ENCODE measurements around the gene ZNF541.

The ZNF541 gene

DNA sequence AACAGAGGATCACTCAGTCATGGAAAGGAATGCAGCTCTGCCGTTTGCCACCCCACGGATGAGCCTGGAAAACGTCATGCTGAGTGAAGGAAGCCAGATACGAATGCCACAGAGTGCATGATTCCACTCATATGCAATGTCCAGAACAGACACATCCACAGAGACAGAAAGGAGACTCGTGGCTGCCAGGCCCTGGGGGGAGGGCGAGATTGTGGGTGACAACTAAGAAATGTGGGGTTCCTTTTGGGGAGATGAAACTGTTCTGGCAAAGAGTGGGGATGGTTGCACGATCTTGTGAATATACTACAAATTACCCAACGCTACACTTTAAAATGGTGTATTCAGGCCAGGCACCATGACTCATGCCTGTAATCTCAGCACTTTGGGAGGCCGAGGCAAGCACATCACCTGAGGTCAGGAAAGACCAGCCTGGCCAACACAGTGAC, 30.9 kb downstream of the ZNF541 start:
- DNase-seq (ENCODE audit: low read depth, low spot score): no peak
- H3K9me3 ChIP-seq (ENCODE audit: control insufficient read depth, insufficient read depth, low read length): no peaks in the 10 kb centered on the region
- no peaks in the 10 kb centered on the region; the same call in 1 of the 2 replicates for H3K36me3 ChIP-seq (ENCODE audit: control insufficient read depth, insufficient read depth, low read length)
- H3K4me1 ChIP-seq (ENCODE audit: control insufficient read depth, insufficient read depth, low read length): no peaks in the 10 kb centered on the region; the same call in 1 of the 2 replicates
- H3K27ac ChIP-seq (ENCODE audit: low read length): no peak overlapping the region
- no peaks in the 10 kb centered on the region for H3K27me3 ChIP-seq (ENCODE audit: control insufficient read depth, insufficient read depth, low read length)
- no CpG with 5 or more reads among the region's 9 CpGs for WGBS (ENCODE audit: insufficient coverage, insufficient read length)
- H3K4me3 ChIP-seq (ENCODE audit: low read length): no peak overlapping the region

DNA sequence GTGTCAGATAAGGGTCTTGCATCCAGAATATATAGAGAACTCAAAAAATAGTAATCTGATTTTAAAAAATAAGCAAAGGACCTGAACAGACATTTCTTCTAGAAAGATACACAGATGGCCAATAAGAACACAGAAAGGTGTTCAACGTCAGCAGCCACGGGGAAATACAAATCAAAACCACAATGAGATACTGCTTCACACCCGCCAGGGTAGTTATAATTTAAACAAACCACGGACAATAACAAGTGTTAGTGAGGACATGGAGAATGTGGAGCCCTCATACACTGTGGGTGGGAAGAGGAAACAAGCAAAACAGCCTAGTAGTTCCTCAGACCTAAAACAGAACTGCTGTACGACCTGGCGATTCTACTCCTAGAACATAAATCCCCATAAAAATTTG, 31.4 kb downstream of the ZNF541 start:
- no peak overlapping the region for H3K27ac ChIP-seq (ENCODE audit: low read length)
- H3K36me3 ChIP-seq (ENCODE audit: control insufficient read depth, insufficient read depth, low read length): no peaks in the 10 kb centered on the region; the same call in 1 of the 2 replicates
- no peaks in the 10 kb centered on the region; the same call in 1 of the 2 replicates for H3K4me1 ChIP-seq (ENCODE audit: control insufficient read depth, insufficient read depth, low read length)
- no peaks in the 10 kb centered on the region for H3K27me3 ChIP-seq (ENCODE audit: control insufficient read depth, insufficient read depth, low read length)
- WGBS (ENCODE audit: insufficient coverage, insufficient read length): no CpG with 5 or more reads among the region's 6 CpGs
- DNase-seq (ENCODE audit: low read depth, low spot score): no peak
- no peak overlapping the region for H3K4me3 ChIP-seq (ENCODE audit: low read length)
- no peaks in the 10 kb centered on the region for H3K9me3 ChIP-seq (ENCODE audit: control insufficient read depth, insufficient read depth, low read length)

DNA sequence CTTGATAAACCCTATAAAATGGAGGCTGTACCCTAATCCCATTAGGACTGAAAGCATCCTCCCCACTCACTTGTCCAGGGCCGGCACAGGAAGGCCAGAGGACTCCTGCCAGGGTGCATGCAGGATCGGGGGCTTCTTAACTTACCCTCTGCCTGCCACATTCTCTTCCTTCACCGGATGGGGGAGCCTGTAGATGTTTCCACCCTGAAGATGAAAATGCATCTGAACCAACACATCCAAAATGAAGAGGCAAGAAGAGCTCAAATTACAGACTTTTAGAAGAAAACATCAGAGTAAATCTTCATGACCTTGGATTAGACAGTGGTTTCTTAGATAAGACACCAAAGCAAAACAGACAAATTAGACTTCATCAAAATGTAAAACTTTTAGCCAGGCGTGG, 32.2 kb downstream of the ZNF541 start:
- WGBS (ENCODE audit: insufficient coverage, insufficient read length): no CpG with 5 or more reads among the region's 4 CpGs
- no peaks in the 10 kb centered on the region for H3K9me3 ChIP-seq (ENCODE audit: control insufficient read depth, insufficient read depth, low read length)
- no peaks in the 10 kb centered on the region; the same call in 1 of the 2 replicates for H3K36me3 ChIP-seq (ENCODE audit: control insufficient read depth, insufficient read depth, low read length)
- H3K27me3 ChIP-seq (ENCODE audit: control insufficient read depth, insufficient read depth, low read length): no peaks in the 10 kb centered on the region
- no peak overlapping the region for H3K27ac ChIP-seq (ENCODE audit: low read length)
- H3K4me1 ChIP-seq (ENCODE audit: control insufficient read depth, insufficient read depth, low read length): no peaks in the 10 kb centered on the region; the same call in 1 of the 2 replicates
- H3K4me3 ChIP-seq (ENCODE audit: low read length): no peak overlapping the region
- DNase-seq (ENCODE audit: low read depth, low spot score): no peak

DNA sequence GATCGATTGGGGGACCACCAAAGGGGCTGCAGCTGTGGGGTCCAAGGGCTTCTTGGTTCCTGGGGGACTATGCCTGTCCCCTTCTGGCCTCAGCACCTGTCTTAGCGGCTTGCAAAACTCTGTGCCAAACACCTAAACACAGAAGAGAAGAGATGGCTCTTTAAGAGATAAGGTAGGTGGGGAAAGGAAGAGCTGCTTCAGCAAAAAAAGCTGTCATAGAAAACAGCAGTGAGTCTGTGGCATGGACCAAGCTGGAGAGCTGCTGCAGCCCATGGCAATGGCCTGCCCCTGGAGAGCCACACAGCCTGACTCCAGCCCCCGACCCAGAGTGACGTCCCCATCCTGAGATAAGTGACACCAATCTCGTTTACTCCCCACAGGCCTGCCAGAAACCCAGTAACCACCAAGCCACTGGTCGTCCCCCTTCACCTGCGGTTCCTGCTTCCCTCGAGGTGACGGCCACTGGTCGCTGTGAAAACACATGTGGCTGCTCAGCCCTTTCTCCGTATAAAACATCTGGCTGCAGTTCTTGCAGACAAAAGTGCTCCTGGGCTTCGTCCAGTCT, 33.1 kb downstream of the ZNF541 start:
- Histone ChIP-seq H3K4me1 (ENCODE audit: control insufficient read depth, insufficient read depth, low read length) (no peaks in the 10 kb centered on the region; the same call in 1 of the 2 replicates), H3K36me3 (ENCODE audit: control insufficient read depth, insufficient read depth, low read length) (no peaks in the 10 kb centered on the region), H3K27ac (ENCODE audit: low read length) (no peak overlapping the region), H3K27me3 (ENCODE audit: control insufficient read depth, insufficient read depth, low read length) (no peaks in the 10 kb centered on the region), H3K4me3 (ENCODE audit: low read length) (no peak overlapping the region), H3K9me3 (ENCODE audit: control insufficient read depth, insufficient read depth, low read length) (no peaks in the 10 kb centered on the region)
- no peak for DNase-seq (ENCODE audit: low read depth, low spot score)
- no CpG with 5 or more reads among the region's 12 CpGs for WGBS (ENCODE audit: insufficient coverage, insufficient read length)

DNA sequence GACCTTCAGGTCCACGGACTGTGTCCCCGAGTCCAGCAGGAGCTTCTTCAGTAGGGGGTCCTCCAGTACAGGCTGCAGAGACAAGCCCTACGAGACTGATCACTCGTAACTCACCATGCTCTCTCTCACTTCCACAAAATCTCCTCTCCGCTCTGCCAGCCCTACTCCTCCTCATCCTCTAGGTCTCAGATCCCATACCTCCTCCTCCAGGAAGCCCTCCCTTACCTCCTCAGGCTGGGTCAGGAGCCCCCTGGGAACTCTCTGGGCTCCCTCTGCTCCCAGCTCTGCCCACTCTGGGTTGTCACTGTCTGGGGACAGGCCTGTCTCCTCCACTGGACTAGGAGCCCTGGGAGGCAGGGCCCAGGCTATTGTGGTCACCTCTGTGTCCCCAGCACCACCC, 34.1 kb downstream of the ZNF541 start:
- Histone ChIP-seq H3K4me3 (ENCODE audit: low read length) (no peak overlapping the region), H3K27me3 (ENCODE audit: control insufficient read depth, insufficient read depth, low read length) (no peaks in the 10 kb centered on the region), H3K9me3 (ENCODE audit: control insufficient read depth, insufficient read depth, low read length) (no peaks in the 10 kb centered on the region), H3K36me3 (ENCODE audit: control insufficient read depth, insufficient read depth, low read length) (no peaks in the 10 kb centered on the region), H3K4me1 (ENCODE audit: control insufficient read depth, insufficient read depth, low read length) (no peaks in the 10 kb centered on the region; the same call in 1 of the 2 replicates), H3K27ac (ENCODE audit: low read length) (no peak overlapping the region)
- no peak for DNase-seq (ENCODE audit: low read depth, low spot score)
- WGBS (ENCODE audit: insufficient coverage, insufficient read length): 100% methylated on average over 1 of the region's 5 CpGs

DNA sequence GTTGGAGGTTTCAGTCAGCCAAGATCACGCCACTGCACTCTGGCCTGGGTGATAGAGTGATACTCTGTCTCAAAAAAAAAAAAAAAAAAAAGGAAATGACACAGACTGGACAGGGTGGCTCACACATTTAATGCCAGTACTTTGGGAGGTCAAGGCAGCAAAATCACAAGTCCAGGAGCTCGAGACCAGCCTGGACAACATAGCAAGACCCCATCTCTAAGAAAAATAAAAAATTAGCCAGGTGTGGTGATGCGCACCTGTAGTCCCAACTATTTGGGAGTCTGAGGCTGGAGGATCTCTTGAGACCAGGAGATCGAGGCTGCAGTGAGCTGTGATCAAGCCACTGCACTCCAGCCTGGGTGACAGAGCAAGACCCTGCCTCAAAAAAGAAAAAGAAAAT, 35.5 kb downstream of the ZNF541 start:
- Histone ChIP-seq H3K27ac (ENCODE audit: low read length) (no peak overlapping the region), H3K36me3 (ENCODE audit: control insufficient read depth, insufficient read depth, low read length) (no peaks in the 10 kb centered on the region), H3K4me3 (ENCODE audit: low read length) (no peak overlapping the region), H3K4me1 (ENCODE audit: control insufficient read depth, insufficient read depth, low read length) (no peaks in the 10 kb centered on the region; the same call in 1 of the 2 replicates), H3K9me3 (ENCODE audit: control insufficient read depth, insufficient read depth, low read length) (no peaks in the 10 kb centered on the region), H3K27me3 (ENCODE audit: control insufficient read depth, insufficient read depth, low read length) (no peaks in the 10 kb centered on the region)
- WGBS (ENCODE audit: insufficient coverage, insufficient read length): no CpG with 5 or more reads among the region's 4 CpGs
- no peak for DNase-seq (ENCODE audit: low read depth, low spot score)

DNA sequence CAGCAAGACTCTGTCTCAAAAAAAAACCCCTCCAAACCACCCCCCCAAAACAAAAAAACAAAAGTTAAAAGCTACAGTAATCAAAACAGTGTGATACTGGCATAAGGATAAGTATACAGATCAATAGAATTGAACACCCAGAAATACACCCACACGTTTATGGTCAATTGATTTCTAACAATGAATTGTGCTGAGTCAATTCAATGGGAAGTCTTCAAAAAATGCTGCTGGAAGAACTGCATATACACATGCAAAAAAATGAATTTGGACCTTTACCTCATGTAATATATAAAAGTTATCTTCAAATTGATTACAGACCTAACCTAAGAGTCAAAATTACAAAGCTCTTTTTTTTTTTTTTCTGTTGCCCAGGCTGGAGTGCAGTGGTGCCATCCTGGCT, 38.3 kb downstream of the ZNF541 start:
- Histone ChIP-seq H3K27ac (ENCODE audit: low read length) (no peak overlapping the region), H3K9me3 (ENCODE audit: control insufficient read depth, insufficient read depth, low read length) (no peaks in the 10 kb centered on the region), H3K36me3 (ENCODE audit: control insufficient read depth, insufficient read depth, low read length) (no peaks in the 10 kb centered on the region), H3K4me1 (ENCODE audit: control insufficient read depth, insufficient read depth, low read length) (no peaks in the 10 kb centered on the region), H3K4me3 (ENCODE audit: low read length) (no peak overlapping the region), H3K27me3 (ENCODE audit: control insufficient read depth, insufficient read depth, low read length) (no peaks in the 10 kb centered on the region)
- DNase-seq (ENCODE audit: low read depth, low spot score): no peak
- WGBS (ENCODE audit: insufficient coverage, insufficient read length): no CpG with 5 or more reads among the region's 1 CpG

DNA sequence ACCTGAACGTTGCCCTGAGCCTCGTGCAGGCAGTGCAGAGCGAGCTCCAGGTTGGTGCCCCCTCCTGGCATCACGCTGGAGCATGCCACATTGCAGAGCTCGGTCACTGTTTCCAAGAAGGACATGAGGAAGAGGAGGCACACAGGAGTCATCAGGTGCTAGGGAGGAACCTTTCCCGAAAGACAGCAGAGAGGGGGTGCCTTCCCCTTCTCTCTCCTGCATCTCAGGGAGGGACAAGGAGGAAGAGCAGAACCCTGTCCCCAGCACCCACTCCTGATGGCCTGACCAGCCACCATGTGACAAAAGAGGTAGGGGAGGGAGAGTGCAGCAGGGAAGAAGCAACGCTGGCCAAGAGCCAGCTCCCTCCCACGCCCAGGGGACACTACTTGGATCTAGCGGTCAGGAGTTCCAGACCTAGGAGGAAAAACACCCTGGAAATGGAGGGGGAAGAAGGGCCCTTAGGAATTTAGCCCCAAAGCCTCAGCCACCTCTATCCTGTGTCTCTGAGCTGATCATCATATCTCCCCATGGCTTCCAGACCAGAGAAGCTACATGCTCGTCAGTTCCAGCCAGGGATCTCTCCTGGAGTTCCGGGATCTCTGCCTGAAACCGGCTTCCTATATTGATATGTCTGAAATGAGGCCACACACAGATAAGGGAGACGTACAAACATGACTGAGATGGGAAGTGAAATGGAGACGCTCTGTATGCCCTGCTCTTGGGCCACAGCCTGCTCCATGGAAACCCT, 41.1 kb downstream of the ZNF541 start:
- H3K9me3 ChIP-seq (ENCODE audit: control insufficient read depth, insufficient read depth, low read length): no peaks in the 10 kb centered on the region
- DNase-seq (ENCODE audit: low read depth, low spot score): no peak
- H3K4me3 ChIP-seq (ENCODE audit: low read length): no peak overlapping the region
- no peaks in the 10 kb centered on the region for H3K36me3 ChIP-seq (ENCODE audit: control insufficient read depth, insufficient read depth, low read length)
- H3K27me3 ChIP-seq (ENCODE audit: control insufficient read depth, insufficient read depth, low read length): no peaks in the 10 kb centered on the region
- no peaks in the 10 kb centered on the region for H3K4me1 ChIP-seq (ENCODE audit: control insufficient read depth, insufficient read depth, low read length)
- no peak overlapping the region for H3K27ac ChIP-seq (ENCODE audit: low read length)
- no CpG with 5 or more reads among the region's 14 CpGs for WGBS (ENCODE audit: insufficient coverage, insufficient read length)

DNA sequence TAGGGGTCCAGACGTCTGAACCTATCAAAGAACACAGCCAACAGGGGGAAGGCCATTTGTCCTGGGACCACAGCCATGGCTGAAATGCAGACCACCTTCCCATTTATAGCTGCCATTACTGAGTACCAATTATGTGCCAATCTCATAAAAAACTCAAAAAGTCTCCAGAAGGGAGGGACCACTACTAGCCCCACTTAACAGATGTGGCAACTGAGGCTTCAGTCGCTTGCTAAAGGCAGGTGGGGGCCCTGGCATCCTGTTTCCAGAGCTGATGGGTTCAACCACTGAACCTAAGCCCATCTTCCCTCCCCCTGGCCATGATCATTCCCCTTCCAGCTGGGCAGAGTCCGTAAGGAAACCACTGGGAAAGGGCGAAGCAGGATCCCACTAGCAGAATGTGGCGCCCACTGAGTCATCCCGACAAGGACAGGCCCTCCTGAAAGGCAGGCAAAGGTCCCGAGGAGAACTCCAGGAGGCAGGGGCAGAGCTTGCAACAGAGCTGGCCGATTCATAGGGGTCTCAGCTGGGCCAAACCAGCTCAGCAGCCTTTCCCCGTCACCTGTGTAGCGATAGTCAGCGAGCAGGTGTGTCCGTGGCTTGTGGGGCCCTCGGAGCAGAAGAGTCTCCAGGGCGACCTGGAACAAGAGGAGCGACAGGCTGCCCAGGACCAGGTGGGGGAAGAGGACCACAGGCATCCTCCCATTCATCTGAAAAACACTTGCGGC, 43.8 kb downstream of the ZNF541 start:
- Histone ChIP-seq H3K4me3 (ENCODE audit: low read length) (no peak overlapping the region), H3K27ac (ENCODE audit: low read length) (no peak overlapping the region), H3K27me3 (ENCODE audit: control insufficient read depth, insufficient read depth, low read length) (no peaks in the 10 kb centered on the region), H3K36me3 (ENCODE audit: control insufficient read depth, insufficient read depth, low read length) (no peaks in the 10 kb centered on the region), H3K9me3 (ENCODE audit: control insufficient read depth, insufficient read depth, low read length) (no peaks in the 10 kb centered on the region), H3K4me1 (ENCODE audit: control insufficient read depth, insufficient read depth, low read length) (no peaks in the 10 kb centered on the region)
- WGBS (ENCODE audit: insufficient coverage, insufficient read length): no CpG with 5 or more reads among the region's 16 CpGs
- DNase-seq (ENCODE audit: low read depth, low spot score): no peak

DNA sequence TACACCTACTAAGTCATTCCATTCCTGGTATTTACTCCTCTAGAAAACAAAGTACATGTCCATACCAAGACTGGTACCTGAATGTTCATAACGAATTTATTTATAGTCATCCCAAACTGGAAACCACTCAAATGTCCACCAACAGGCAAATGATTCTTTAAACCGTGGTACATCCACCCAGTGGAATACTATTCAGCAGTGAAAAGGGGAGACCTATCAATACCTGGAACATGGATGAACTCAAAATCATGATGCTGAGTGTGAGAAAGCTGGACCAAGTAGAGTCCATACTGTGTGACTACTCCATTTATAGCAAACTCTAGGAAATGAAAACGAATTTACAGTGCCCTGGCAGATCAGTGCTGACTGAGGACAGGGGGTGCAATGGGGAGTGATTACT, 46.1 kb downstream of the ZNF541 start:
- H3K9me3 ChIP-seq (ENCODE audit: control insufficient read depth, insufficient read depth, low read length): no peaks in the 10 kb centered on the region
- H3K27me3 ChIP-seq (ENCODE audit: control insufficient read depth, insufficient read depth, low read length): no peaks in the 10 kb centered on the region
- H3K4me3 ChIP-seq (ENCODE audit: low read length): no peak overlapping the region
- DNase-seq (ENCODE audit: low read depth, low spot score): no peak
- H3K36me3 ChIP-seq (ENCODE audit: control insufficient read depth, insufficient read depth, low read length): no peaks in the 10 kb centered on the region
- WGBS (ENCODE audit: insufficient coverage, insufficient read length): no CpG with 5 or more reads among the region's 3 CpGs
- no peaks in the 10 kb centered on the region for H3K4me1 ChIP-seq (ENCODE audit: control insufficient read depth, insufficient read depth, low read length)
- no peak overlapping the region for H3K27ac ChIP-seq (ENCODE audit: low read length)

Data from iPS DF 6.9 (cell line).